Mucosa of stomach (tissue), 1 donor: Measurements from ENCODE around the gene PDXDC1.
"Not testable (repeated sequence)": the region's sequence is repeated elsewhere in the genome, so short reads cannot be mapped to it uniquely, and the experiment has no call there.

ENCODE experiments used
- H3K27me3 ChIP-seq: one replicate; pipeline ENCODE4 v1.7.0; 2013; ENCODE audit warnings: mild to moderate bottlenecking, low read length; ENCODE audit not compliant: control insufficient read depth, insufficient read depth
- H3K36me3 ChIP-seq: one replicate; pipeline ENCODE4 v1.7.0; 2013; ENCODE audit warnings: low read length; ENCODE audit not compliant: control insufficient read depth, insufficient read depth
- H3K4me1 ChIP-seq: one replicate; pipeline ENCODE4 v1.7.0; 2013; ENCODE audit warnings: mild to moderate bottlenecking, low read length; ENCODE audit not compliant: control insufficient read depth, insufficient read depth
- H3K4me3 ChIP-seq: one replicate; pipeline ENCODE4 v1.7.0; 2013; ENCODE audit warnings: low read length
- H3K9ac ChIP-seq: one replicate; pipeline ENCODE4 v1.7.0; 2013; ENCODE audit warnings: mild to moderate bottlenecking, low read length, moderate library complexity
- H3K9me3 ChIP-seq: one replicate; pipeline ENCODE4 v1.7.0; 2013; ENCODE audit warnings: mild to moderate bottlenecking, low read length, moderate library complexity; ENCODE audit not compliant: control insufficient read depth
- donor health status: Pancreatic carcinoma.

The PDXDC1 gene

DNA sequence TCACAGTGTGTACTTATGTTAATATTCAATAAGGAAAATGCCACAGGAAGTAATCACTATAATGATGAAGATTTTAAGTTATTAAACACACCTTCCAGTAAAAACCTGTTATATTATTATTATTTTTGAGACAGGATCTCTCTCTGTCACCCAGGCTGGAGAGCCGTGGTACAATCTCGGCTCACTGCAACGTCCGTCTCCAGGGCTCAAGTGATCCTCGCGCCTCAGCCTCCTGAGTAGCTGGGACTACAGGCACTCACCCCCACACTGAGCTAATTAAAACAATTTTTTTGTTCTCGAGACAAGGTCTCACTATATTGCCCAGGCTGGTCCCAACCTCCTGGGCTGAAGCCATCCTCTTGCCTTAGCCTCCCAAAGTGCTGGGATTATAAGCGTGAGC is 3.5 kb downstream of the PDXDC1 start:
- H3K4me3 ChIP-seq, H3K9ac ChIP-seq, H3K9me3 ChIP-seq, H3K36me3 ChIP-seq, H3K27me3 ChIP-seq: not testable (repeated sequence)
- peaks cover 34% of the 10 kb centered on the region for H3K4me1 ChIP-seq

GRCh38 chr16:14978908-14979307 is 4.1 kb downstream of the PDXDC1 start:
- not testable (repeated sequence) for H3K9ac ChIP-seq, H3K4me3 ChIP-seq, H3K36me3 ChIP-seq, H3K27me3 ChIP-seq, H3K9me3 ChIP-seq
- H3K4me1 ChIP-seq: peaks cover 34% of the 10 kb centered on the region

DNA sequence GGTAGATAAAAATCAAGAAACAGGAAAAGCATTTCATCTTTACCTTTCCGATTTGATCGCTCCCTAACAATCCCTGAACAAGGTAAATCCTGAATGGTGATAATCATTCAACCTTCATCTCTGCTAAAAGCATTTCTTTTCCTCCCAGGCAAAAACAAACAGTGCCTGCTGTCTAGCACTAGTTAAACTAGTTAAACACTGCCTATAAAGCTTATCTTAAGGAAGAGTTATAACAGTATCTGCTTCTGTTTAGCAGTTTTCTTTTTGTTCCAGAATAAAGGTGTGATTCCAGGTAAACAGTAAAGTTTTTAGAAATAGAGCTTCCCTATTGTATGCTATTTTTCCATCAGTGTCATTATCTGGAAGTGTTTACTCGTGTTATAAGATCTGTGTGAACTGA is 6.4 kb downstream of the PDXDC1 start:
- not testable (repeated sequence) for H3K4me3 ChIP-seq, H3K27me3 ChIP-seq, H3K36me3 ChIP-seq, H3K9me3 ChIP-seq, H3K9ac ChIP-seq
- peaks cover 34% of the 10 kb centered on the region for H3K4me1 ChIP-seq

GRCh38 chr16:14982521-14982920 is 7.7 kb downstream of the PDXDC1 start:
- H3K36me3 ChIP-seq, H3K9ac ChIP-seq, H3K4me3 ChIP-seq, H3K27me3 ChIP-seq, H3K9me3 ChIP-seq: not testable (repeated sequence)
- H3K4me1 ChIP-seq: peaks cover 27% of the 10 kb centered on the region

- H3K27me3 ChIP-seq, H3K9ac ChIP-seq, H3K36me3 ChIP-seq, H3K9me3 ChIP-seq, H3K4me3 ChIP-seq, H3K4me1 ChIP-seq: not testable (repeated sequence)
Measured at GRCh38 chr16:14988092-14988491, 13.3 kb downstream of the PDXDC1 start.

DNA sequence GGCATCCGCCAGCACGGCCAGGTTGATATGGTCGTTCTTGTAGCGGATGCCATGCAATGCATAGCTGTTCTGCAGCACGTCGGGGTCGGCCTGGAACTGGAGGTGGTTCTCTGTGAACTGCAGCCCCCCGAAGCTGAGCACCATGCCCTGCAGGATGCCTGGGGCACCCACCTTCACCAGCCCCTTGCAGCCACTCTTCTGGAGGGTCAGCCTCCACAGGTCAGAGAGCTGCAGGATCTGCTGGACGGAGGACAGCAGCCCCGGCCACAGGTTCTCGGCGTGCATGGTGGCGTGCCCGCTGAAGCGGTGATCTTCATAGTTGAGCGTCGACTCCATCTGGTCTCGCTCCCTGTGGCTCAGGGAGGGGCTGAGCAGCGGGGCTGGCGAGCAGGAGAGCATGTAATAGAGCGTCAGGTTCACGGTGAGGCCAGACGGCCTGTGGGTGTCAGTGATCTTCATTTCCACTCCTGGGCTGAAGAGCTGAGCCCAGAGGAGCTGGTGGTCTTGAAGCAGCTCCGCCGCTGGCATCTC is 13.9 kb downstream of the PDXDC1 start:
- not testable (repeated sequence) for H3K36me3 ChIP-seq, H3K27me3 ChIP-seq, H3K4me1 ChIP-seq, H3K4me3 ChIP-seq, H3K9me3 ChIP-seq, H3K9ac ChIP-seq

DNA sequence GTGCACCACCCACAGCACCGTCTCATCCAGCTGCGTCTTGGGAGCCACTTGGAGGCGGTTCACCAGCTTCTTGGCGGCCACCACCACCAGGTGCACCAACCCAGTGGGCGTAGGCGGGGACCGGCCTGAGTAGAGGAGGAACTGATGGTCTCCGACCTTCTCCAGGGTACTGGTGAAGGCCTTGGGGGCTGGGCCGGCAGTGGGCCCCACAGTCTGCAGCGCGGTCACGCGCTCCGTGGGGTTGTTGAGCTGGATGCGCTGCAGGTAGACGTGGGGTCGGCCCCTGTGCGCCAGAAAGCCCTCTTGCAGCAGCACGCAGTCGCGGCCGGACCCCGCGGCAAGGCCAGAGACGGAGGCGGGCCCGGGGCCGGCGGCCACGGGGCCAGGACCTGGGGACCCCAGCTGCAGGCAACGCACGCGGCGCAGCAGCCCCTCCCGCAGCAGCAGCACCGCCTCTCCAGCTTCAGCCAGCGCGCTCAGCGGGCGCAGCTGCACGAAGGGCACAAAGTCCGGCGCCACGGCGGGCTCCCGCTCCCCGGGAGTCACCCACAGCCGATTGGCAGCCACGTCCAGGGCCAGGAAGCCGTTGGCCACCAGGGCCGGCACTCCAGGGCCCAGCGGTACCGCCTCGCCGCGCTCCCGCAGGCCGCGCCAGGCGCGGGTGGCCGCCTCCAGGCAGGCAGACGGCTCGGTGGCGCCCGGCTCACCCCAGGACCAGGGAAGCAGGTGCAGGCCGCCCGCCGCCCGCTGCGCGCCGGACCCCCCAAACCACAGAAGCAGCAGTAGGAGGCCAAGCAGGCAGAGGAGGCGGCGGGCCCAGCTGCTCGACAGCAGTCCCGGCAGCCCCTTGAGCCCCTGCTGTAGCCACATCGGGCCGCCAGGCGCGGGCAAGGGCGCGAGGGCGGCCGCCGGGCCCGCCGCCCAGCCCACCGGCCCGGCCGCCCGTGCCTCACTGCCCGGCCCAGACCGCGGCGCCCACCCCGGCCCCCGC is 14.8 kb downstream of the PDXDC1 start:
- H3K9me3 ChIP-seq, H3K4me1 ChIP-seq, H3K36me3 ChIP-seq, H3K4me3 ChIP-seq, H3K27me3 ChIP-seq, H3K9ac ChIP-seq: not testable (repeated sequence)

DNA sequence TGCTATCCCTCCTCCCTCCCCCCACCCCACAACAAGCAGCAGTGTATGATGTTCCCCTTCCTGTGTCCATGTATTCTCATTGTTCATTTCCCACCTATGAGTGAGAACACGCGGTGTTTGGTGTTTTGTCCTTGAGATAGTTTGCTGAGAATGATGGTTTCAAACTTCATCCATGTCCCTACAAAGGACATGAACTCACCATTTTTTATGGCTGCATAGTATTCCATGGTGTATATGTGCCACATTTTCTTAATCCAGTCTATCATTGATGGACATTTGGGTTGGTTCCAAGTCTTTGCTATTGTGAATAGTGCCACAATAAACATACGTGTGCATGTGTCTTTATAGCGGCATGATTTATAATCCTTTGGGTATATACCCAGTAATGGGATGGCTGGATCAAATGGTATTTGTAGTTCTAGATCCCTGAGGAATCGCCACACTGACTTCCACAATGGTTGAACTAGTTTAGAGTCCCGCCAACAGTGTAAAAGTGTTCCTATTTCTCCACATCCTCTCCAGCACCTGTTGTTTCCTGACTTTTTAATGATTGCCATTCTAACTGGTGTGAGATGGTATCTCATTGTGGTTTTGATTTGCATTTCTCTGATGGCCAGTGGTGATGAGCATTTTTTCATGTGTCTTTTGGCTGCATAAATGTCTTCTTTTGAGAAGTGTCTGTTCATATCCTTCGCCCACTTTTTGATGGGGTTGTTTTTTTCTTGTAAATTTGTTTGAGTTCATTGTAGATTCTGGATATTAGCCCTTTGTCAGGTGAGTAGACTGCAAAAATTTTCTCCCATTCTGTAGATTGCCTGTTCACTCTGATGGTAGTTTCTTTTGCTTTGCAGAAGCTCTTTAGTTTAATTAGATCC is 18.7 kb downstream of the PDXDC1 start:
- H3K4me1 ChIP-seq, H3K4me3 ChIP-seq, H3K27me3 ChIP-seq, H3K9ac ChIP-seq, H3K9me3 ChIP-seq, H3K36me3 ChIP-seq: not testable (repeated sequence)

GRCh38 chr16:14996702-14997101 is 21.9 kb downstream of the PDXDC1 start:
- H3K4me1 ChIP-seq, H3K27me3 ChIP-seq, H3K9me3 ChIP-seq, H3K9ac ChIP-seq, H3K4me3 ChIP-seq, H3K36me3 ChIP-seq: not testable (repeated sequence)

- not testable (repeated sequence) for H3K36me3 ChIP-seq, H3K27me3 ChIP-seq, H3K4me3 ChIP-seq, H3K4me1 ChIP-seq, H3K9ac ChIP-seq, H3K9me3 ChIP-seq
Measured at GRCh38 chr16:14998300-14998699, 23.5 kb downstream of the PDXDC1 start.

GRCh38 chr16:14999845-15000244 is 25.0 kb downstream of the PDXDC1 start:
- not testable (repeated sequence) for H3K9ac ChIP-seq, H3K4me3 ChIP-seq, H3K36me3 ChIP-seq, H3K4me1 ChIP-seq, H3K27me3 ChIP-seq, H3K9me3 ChIP-seq

DNA sequence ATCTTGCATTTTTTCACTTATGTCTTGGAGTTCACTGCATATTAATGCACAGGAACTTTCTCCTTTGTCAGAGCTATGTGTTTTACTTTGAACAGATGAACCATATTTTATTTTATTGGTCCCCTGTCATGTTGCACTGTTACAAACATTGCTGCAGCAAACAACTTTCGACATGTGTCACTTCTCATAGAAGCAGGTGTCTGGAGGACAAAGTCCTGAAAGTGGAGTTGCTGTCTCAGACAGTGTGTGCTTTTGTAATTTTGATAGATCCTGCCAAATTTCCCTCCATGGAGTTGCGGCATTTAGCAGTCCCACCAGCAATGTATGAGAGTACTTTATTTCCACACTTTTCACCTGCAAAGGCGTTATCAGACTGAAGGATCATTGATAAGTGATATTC is 27.6 kb downstream of the PDXDC1 start:
- not testable (repeated sequence) for H3K27me3 ChIP-seq, H3K9ac ChIP-seq, H3K4me1 ChIP-seq, H3K9me3 ChIP-seq, H3K4me3 ChIP-seq, H3K36me3 ChIP-seq
